DND-41 (cell line): ENCODE results near the gene NLRX1.
"Not testable (repeated sequence)": the region's sequence is repeated elsewhere in the genome, so short reads cannot be mapped to it uniquely, and the experiment has no call there.

Experiments
- ATAC-seq: fragments of 200-7000 bp; cut with Tn5 transposase; 3 replicates; pipeline ENCODE4 v1.9.1; 2021; ENCODE audit warnings: low read depth; ENCODE audit not compliant: insufficient read depth
- DNase-seq: peaks from one replicate; pipeline ENCODE4 v3.0.0-alpha.2; 2020
- H2AFZ ChIP-seq: 2 replicates; pipeline ENCODE4 v1.6.0; 2012; ENCODE audit warnings: low read depth, low read length
- H3K27ac ChIP-seq: 2 replicates; pipeline ENCODE4 v1.5.1; 2012; ENCODE audit warnings: low read length, inconsistent platforms
- H3K27me3 ChIP-seq: fragments of 200-600 bp; sonication (generic); 2 replicates; pipeline ENCODE4 v1.6.0; 2012; ENCODE audit warnings: low read length, mild to moderate bottlenecking, inconsistent platforms; ENCODE audit not compliant: insufficient read depth, poor library complexity
- H3K36me3 ChIP-seq: 2 replicates; pipeline ENCODE4 v1.5.1; 2012; ENCODE audit warnings: low read length, inconsistent platforms; ENCODE audit not compliant: insufficient read depth
- H3K4me1 ChIP-seq: 2 replicates; pipeline ENCODE4 v1.5.1; 2012; ENCODE audit warnings: mild to moderate bottlenecking, low read length; ENCODE audit not compliant: insufficient read depth
- H3K4me2 ChIP-seq: 2 replicates; pipeline ENCODE4 v1.6.0; 2012; ENCODE audit warnings: mild to moderate bottlenecking, moderate library complexity, low read length, inconsistent platforms; ENCODE audit not compliant: insufficient read depth
- H3K4me3 ChIP-seq, 2 experiments: fragments of 200-600 bp in 1 of 2; shearing (Covaris generic) in 1 of 2; 2 replicates each; pipeline ENCODE4 v1.5.1; 2012 to 2016; ENCODE audit warnings: inconsistent platforms in 2 of 2, low read length in 2 of 2, mild to moderate bottlenecking in 2 of 2, low read depth in 1 of 2, moderate library complexity in 1 of 2
- H3K79me2 ChIP-seq: 2 replicates; pipeline ENCODE4 v1.6.0; 2012; ENCODE audit warnings: low read length, inconsistent platforms; ENCODE audit not compliant: insufficient read depth
- H3K9ac ChIP-seq: 2 replicates; pipeline ENCODE4 v1.6.0; 2012; ENCODE audit warnings: low read depth, mild to moderate bottlenecking, inconsistent platforms, low read length, moderate library complexity
- H3K9me3 ChIP-seq: 2 replicates; pipeline ENCODE4 v1.5.1; 2012; ENCODE audit warnings: low read length, moderate library complexity, mild to moderate bottlenecking, inconsistent platforms; ENCODE audit not compliant: insufficient read depth, severe bottlenecking
- H4K20me1 ChIP-seq: 2 replicates; pipeline ENCODE4 v1.6.0; 2012; ENCODE audit warnings: low read length; ENCODE audit not compliant: insufficient read depth
- EZH2 ChIP-seq: IDR thresholded peaks from 3 replicates; pipeline ENCODE4 v1.6.1; 2012; ENCODE audit warnings: borderline replicate concordance, low read depth, mild to moderate bottlenecking, moderate library complexity, low read length, inconsistent platforms; ENCODE audit not compliant: severe bottlenecking
- TF ChIP-seq, protein P1 (sequence below): IDR thresholded peaks from 2 replicates; pipeline ENCODE4 v1.5.1; 2012; ENCODE audit warnings: borderline replicate concordance, low read length, moderate library complexity, mild to moderate bottlenecking; ENCODE audit not compliant: poor library complexity, severe bottlenecking; ENCODE audit errors: extremely low read depth

NLRX1 gene

DNA sequence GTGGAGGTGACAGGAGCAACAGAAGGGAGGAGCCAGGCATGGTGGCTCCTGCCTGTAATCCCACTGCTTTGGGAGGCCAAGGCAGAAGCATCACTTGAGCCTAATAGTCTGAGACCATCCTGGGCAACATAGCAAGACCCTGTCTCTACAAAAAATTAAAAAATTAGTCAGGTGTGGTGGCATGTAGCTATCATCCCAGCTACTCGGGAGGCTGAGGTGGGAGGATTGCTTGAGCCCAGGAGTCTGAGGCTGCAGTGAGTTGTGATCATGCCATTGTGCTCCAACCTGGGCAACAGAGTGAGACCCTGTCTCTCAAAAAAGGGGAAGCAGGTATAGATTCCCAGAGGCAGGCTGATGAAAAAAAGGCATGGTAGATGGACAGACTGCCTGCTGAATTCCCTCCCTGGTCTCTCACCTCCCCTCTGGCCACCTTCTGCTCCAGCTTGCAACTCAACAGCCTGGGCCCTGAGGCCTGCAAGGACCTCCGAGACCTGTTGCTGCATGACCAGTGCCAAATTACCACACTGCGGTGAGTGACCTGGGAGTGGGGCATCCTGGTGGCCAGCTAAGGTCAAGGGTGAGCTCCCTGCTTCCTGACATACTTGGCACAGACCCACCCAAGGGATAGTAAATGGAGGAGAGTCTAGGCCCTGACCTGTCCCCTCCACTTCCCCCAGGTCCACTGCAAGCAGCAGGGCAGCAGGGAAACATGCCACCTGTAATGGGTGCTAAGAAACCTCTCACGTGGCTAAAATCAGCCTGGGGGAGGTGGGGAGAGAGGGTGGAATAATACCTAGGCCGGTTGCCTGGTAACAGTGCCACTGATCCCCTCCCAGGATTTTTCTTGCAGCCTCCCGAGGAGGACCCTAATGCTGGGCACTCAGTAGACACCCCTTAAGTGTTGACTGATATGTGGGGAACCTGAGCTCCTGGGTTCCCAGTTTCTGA is 12.5 kb downstream of the NLRX1 start:
- Histone ChIP-seq H4K20me1 (no peaks in the 10 kb centered on the region), H3K36me3 (peaks cover 4% of the 10 kb centered on the region), H3K4me1 (peaks cover 5% of the 10 kb centered on the region; the same call in 1 of the 2 replicates), H3K27me3 (no peaks in the 10 kb centered on the region), H3K79me2 (no peaks in the 10 kb centered on the region), H3K4me3 (no peak overlapping the region), H3K9me3 (no peaks in the 10 kb centered on the region), H3K9ac (no peak overlapping the region), H2AFZ (no peak overlapping the region), H3K27ac (no peak overlapping the region), H3K4me2 (no peak overlapping the region)
- DNase-seq (no peak), ATAC-seq (no peak)
- TF ChIP-seq EZH2: no peak
- TF ChIP-seq, protein P1, sequence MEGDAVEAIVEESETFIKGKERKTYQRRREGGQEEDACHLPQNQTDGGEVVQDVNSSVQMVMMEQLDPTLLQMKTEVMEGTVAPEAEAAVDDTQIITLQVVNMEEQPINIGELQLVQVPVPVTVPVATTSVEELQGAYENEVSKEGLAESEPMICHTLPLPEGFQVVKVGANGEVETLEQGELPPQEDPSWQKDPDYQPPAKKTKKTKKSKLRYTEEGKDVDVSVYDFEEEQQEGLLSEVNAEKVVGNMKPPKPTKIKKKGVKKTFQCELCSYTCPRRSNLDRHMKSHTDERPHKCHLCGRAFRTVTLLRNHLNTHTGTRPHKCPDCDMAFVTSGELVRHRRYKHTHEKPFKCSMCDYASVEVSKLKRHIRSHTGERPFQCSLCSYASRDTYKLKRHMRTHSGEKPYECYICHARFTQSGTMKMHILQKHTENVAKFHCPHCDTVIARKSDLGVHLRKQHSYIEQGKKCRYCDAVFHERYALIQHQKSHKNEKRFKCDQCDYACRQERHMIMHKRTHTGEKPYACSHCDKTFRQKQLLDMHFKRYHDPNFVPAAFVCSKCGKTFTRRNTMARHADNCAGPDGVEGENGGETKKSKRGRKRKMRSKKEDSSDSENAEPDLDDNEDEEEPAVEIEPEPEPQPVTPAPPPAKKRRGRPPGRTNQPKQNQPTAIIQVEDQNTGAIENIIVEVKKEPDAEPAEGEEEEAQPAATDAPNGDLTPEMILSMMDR: no peak

DNA sequence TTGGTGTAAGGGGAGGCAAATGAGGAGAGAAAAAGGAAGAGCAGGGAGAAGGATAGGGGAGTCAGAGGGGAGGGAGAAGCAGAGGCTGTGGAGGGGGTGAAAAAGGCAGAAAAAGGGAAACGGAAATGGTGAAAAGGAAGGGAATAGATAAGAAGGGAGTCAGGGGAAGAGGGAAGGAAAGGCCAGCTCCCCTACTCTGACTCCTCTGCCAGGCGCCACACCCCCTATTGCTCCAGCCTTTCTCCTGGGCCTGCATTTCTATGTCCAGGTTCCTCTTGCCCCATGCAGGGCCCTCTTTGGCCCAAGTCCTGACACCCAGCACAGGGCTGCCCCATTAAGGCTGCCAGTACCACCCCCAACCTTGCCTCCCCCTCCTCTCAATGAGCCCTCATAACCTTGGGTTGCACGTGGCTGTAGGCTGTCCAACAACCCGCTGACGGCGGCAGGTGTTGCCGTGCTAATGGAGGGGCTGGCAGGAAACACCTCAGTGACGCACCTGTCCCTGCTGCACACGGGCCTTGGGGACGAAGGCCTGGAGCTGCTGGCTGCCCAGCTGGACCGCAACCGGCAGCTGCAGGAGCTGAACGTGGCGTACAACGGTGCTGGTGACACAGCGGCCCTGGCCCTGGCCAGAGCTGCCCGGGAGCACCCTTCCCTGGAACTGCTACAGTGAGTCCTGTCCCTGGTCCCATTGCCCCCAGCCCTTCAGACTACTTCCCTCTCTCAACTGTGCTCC is 13.3 kb downstream of the NLRX1 start:
- no peak for DNase-seq
- H3K27ac ChIP-seq: no peak overlapping the region

DNA sequence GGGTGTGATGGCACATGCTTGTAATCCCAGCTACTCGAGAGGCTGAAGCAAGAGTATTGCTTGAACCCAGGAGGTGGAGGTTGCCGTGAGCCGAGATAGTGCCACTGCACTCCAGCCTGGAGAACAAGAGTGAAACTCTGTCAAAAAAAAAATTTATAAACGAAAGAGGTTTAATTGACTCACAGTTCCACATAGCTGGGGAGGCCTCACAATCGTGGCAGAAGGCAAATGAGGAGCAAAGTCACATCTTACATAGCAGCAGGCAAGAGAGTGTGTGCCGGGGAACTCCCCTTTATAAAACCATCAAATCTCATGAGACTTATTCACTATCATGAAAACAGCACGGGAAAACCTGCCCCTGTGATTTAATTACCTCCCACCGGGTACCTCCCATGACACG is 15.9 kb downstream of the NLRX1 start:
- H3K4me1 ChIP-seq, H4K20me1 ChIP-seq, H3K36me3 ChIP-seq: not testable (repeated sequence)

More for the DNA sequence above, 13.3 kb downstream of the NLRX1 start:
- Histone ChIP-seq H3K36me3 (peaks cover 4% of the 10 kb centered on the region), H2AFZ (no peak overlapping the region), H3K9ac (no peak overlapping the region), H3K79me2 (no peaks in the 10 kb centered on the region), H4K20me1 (no peaks in the 10 kb centered on the region), H3K4me2 (no peak overlapping the region), H3K4me1 (peaks cover 5% of the 10 kb centered on the region; the same call in 1 of the 2 replicates), H3K27me3 (no peaks in the 10 kb centered on the region), H3K4me3 (no peak overlapping the region), H3K9me3 (no peaks in the 10 kb centered on the region)
- ATAC-seq: no peak
- no peak for TF ChIP-seq EZH2
- TF ChIP-seq, protein P1: no peak

More for the DNA sequence above, 15.9 kb downstream of the NLRX1 start:
- H3K79me2 ChIP-seq, H3K4me3 ChIP-seq, H3K27me3 ChIP-seq, H2AFZ ChIP-seq, H3K9me3 ChIP-seq, H3K27ac ChIP-seq, H3K9ac ChIP-seq, ATAC-seq, H3K4me2 ChIP-seq, DNase-seq: not testable (repeated sequence)
